DLD1 (cell line): ENCODE measurements around the gene CASZ1.

ENCODE experiments used
- in situ Hi-C: cut with HindIII; loops from 2 replicates; pipeline ENCODE4 v1.10.0; 2017; ENCODE audit warnings: low sequenced_read_pairs

CASZ1 gene

GRCh38 chr1:10630661-10631120, 165.8 kb downstream of the CASZ1 start:
- in situ Hi-C loops, result no loop called here

GRCh38 chr1:10629816-10630571, 166.5 kb downstream of the CASZ1 start:
- in situ Hi-C loops, result no loop called here

GRCh38 chr1:10629091-10629815, 167.2 kb downstream of the CASZ1 start:
- in situ Hi-C loops, result no loop called here

GRCh38 chr1:10628685-10629084, 167.8 kb downstream of the CASZ1 start:
- in situ Hi-C loops, result no loop called here

GRCh38 chr1:10626791-10627410, 169.5 kb downstream of the CASZ1 start:
- in situ Hi-C loops, result no loop called here

GRCh38 chr1:10626131-10626731, 170.2 kb downstream of the CASZ1 start:
- in situ Hi-C loops, result no loop called here

- in situ Hi-C loops, result no loop called here
Measured at GRCh38 chr1:10625554-10625953, 170.9 kb downstream of the CASZ1 start.

GRCh38 chr1:10625076-10625475, 171.4 kb downstream of the CASZ1 start:
- in situ Hi-C loops, result no loop called here

- in situ Hi-C loops, result no loop called here
Measured at GRCh38 chr1:10624256-10625050, 172.0 kb downstream of the CASZ1 start.

- in situ Hi-C loops, result no loop called here
Measured at GRCh38 chr1:10623686-10624145, 172.7 kb downstream of the CASZ1 start.

GRCh38 chr1:10622910-10623685, 173.3 kb downstream of the CASZ1 start:
- in situ Hi-C loops, result no loop called here

- in situ Hi-C loops, result no loop called here
Measured at GRCh38 chr1:10621906-10622305, 174.5 kb downstream of the CASZ1 start.

- in situ Hi-C loops, result no loop called here
Measured at GRCh38 chr1:10620776-10621175, 175.7 kb downstream of the CASZ1 start.

GRCh38 chr1:10617931-10618885, 178.2 kb downstream of the CASZ1 start:
- in situ Hi-C loops, result no loop called here

- in situ Hi-C loops, result no loop called here
Measured at GRCh38 chr1:10617318-10617717, 179.1 kb downstream of the CASZ1 start.

- in situ Hi-C loops, result no loop called here
Measured at GRCh38 chr1:10616696-10617095, 179.8 kb downstream of the CASZ1 start.

GRCh38 chr1:10615932-10616671, 180.3 kb downstream of the CASZ1 start:
- in situ Hi-C loops, result no loop called here

- in situ Hi-C loops, result no loop called here
Measured at GRCh38 chr1:10615332-10615731, 181.1 kb downstream of the CASZ1 start.
